OCI-M2 (cell line): ENCODE data around the gene SLC25A51.
"Not testable (repeated sequence)": the region's sequence is repeated elsewhere in the genome, so short reads cannot be mapped to it uniquely, and the experiment has no call there.

ENCODE experiments used
- DNase-seq: peaks from one replicate; lab custom pipeline; 2025; ENCODE audit not compliant: unreplicated experiment; lab: John Stamatoyannopoulos, UW

SLC25A51 gene

DNA sequence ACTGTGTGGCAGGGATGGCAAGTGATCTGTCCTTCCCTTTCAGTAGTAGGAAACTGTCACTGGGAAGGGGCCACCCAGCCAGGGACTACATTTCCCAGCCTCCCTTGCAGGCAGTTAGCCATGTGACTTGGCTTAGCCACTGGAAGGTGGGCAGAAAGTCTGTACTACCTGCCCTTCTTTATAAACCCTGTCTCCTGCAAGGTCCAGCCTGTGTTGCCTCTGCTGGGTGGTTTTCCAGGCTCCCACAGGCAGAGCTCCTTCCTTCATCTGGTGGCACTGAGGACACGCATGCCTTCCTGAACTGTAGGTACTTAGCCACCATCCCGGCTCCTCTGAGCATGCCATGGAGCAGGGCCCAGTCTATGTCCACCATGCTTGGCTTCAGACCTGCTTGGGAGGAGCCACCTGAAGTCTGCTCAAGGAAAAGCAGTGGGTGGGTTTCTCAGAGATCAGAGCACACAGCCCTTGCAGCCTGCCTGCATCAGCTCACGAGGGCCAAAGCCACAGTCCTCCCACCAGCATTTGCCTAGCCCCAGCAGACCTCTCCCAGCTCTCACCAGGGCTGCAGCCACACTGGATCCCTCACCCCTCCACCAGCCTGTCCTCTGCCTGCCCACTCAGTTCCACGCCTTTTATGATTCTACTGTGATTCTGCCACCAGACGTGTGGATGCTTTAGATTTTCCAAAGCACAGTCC, 16.7 kb upstream of the SLC25A51 start:
- DNase-seq, result no peak

DNA sequence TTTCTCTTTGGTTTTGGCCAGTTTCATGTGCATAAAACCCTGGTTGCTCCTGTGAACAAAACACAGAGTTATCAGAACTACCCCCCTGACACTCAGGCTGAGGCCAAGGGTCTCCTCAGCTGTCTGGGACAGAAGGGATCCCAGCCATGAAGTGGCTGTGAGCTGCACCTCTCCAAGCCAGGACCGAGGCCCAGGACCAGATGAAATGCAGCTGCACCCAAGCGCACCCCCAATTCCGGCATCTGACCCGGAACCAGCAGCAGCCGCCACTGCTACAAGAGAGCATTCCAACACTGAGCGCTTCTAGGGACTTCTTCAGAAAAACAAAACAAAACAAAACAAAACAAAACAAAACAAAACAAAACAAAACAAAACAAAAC, 16.0 kb upstream of the SLC25A51 start:
- no peak for DNase-seq

DNA sequence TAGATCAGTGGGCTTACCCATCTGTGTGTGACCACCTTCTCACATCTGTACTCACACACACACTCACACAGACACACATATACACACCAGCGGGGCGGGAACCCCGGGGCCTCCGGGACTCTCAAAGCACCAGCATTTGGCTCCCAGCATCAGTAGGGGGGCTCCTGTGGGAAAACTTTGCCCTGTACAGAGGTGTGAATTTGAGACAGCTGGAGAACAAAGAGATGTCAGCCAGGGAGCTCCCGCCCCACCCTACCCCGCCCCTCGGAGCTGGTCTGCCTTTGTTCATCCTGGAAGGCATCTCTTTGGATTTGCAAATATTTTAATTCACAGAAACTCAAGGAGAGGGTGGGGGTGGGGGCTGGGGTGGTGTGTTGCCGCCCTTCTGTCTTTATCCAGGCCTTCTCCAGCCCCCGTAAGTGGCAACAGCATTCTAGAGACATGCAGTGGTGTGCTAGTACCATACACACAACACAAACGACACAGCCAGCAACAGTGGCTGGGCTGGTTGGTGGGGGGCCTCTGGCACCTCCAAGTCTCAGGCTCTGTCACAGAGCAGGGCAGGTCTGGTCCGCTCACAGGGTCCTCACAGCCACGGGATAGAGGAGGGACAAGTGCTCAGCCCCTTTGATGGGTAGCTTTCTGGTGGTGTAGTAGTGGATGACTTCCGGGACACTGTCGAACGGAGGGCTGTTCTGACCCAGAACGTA, 15.5 kb upstream of the SLC25A51 start:
- no peak for DNase-seq

DNA sequence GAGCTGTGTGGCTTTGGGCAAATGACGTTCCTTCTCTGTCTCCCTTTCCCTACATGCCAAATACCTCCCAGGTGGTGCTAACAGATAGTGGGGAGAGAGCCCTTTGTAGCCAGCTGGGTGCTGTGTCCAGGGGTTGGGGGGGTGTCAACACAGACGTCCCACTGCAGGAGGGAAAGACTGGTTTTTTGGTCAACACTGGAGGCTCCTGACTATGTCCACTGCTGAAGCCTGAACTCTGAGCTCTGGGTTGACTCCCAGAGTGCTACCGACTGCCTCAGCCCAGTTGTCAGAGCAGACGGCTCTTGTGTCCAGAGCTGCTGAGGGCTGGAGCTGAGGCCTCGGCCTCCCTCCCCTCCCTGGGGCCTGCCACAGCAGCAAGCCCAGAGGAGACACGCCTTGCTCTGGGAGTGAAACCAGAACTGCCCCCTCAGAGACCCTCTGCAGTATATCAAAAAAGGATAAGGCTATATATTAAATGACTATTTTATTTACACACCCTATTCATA, 14.8 kb upstream of the SLC25A51 start:
- no peak for DNase-seq

DNA sequence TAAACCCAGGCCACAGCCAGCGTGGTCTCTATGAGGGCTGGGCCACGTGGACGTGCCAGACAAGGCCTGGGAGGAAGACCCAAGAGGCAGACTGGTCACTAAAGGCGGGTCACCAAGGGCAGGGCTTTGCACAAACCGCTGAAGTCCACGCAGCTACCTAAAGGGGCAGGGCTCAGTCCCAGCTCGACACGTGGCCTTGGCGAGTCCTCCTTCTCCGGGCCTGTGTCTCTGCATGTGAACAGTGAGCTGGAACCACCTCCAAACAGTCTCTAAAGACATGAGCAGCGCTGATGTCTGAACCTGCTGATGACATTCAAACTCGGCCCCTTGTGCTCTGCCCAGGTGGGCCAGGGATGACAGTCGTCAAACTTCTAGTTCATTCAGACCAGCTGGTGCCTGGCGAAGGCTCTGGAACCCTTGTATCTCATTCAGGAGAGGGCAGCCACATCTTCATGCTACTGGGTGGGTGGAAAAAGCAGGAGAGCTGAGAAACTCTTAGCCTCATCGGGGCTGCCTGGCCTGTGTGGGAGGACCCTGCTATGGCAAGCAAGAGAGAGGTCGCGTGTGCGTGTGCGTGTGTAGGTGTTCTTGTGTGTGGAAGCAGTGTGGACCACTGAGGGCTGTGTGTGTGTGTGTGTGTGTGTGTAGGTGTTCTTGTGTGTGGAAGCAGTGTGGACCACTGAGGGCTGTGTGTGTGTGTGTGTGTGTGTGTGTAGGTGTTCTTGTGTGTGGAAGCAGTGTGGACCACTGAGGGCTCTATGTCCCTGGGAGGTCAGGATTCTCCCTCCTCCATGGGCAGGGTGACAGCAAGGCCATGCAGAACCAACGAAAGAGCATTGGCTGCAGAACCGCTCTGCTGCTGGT, 14.1 kb upstream of the SLC25A51 start:
- no peak for DNase-seq

DNA sequence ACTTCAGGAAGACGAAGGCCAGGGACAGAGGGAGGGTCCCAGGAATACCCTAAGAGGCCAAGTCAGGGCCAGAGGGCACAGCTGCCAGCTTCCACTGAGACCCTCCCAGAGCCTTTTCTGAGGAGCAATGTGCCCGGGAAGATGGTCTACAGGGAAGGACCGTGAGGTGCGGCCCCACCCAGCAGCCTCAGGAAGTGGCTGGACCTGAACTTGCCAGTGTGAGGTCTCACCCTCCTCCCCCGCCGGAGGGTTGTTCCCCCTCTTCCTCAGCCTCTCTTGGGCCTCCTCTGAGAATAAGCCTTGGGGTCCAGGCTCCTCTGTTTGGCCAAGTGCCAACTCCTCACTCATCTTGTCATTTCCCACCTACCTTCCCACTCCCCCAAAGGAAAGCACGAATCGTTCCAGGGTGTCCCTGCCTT, 13.4 kb upstream of the SLC25A51 start:
- DNase-seq, result no peak

DNA sequence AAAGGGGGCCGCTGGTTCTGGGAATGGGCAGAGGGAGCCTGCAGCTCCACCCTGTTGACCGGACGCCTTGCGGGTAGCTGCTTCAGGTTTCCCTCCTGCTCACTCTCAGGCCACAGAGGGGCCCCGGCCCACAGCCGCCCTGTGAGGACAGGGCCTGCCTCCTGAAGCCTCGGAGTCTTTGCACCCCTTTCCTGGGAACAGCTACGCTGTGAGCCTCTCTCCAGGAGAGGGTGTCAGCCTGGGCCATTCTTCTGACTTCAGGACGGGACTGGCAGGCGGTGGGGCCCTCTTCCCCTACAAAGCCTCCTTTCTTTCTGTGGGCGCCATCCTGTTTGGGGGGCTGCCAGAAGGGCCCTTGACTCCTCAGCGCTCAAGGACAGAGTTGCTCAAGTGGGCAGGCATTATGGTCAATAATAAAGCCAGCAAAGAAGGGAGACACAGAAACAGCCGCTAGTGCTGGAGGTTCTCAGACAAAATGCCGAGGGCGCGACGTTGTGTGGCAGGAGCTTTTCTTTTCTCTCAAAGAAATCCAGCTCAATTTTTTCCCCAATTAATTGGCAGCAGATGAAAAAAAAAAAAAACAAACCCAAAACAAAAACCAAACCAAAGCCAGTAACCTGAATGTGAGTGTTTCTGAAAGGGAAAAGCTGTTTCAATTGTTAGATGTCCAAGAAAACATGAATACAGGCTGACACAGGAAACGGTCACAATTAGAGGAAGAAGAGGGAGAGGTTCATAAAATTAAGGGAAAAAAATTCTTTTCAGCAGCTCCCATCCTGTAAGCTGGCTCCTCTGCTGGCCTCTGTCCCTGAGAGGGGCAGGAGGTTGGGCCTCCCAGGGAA, 12.8 kb upstream of the SLC25A51 start:
- no peak for DNase-seq

DNA sequence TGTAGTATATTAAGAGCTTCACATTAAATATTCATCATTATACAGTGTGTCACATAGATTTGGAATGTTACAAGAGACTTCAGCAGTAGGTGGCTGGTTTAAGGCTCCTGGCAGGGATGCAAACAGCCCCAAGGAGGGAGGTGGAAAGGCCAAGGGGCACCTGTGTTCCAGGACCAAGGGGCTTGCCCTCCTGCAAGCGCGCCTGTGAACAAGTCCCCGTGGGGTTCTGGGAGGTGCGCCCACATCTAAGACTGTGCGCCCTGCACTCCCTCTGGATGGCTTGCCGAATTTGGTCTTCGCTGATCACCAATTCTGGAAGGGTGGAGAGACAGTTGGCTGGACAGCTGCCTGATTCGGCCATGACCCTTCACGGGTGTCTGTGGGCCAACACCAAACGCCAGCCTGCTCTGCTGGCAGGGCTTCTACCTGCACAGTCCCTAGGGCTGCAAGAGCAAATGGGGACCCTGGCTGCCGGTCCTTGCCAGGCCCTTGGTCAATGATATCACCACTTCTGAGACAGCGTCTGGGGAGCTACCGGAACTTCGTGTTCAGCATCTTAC, 12.1 kb upstream of the SLC25A51 start:
- no peak for DNase-seq

DNA sequence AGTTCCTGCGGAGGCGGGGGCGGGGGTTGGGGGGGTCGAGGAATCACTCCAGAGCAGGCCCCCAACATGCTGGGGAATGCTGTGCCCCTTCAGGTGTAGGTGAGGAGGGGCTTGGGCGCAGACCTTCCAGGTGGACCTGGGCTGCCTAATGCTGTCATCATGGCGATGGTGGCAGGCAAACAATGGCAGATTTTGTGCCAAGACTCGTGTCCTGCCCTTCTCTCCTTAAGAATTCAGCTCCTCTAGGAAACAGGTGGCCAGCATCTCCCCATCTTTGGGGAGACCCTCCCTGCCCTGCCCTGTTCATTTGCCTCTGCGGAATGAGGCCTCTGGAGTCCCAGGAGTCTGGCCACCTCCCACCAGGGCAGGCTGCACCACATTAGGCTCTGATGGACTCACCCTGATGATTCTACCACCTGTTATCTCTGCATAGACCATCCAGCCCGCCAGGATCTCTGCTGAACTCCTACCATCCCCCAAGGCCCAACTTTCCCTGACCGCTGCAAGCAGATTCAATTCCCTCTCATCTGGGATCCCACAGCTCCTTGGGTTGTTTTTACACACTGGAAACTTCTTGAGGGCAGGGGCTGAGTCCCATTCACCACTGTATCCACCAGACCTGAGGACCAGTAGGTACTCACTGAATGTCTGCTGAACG, 10.9 kb upstream of the SLC25A51 start:
- DNase-seq, result no peak

DNA sequence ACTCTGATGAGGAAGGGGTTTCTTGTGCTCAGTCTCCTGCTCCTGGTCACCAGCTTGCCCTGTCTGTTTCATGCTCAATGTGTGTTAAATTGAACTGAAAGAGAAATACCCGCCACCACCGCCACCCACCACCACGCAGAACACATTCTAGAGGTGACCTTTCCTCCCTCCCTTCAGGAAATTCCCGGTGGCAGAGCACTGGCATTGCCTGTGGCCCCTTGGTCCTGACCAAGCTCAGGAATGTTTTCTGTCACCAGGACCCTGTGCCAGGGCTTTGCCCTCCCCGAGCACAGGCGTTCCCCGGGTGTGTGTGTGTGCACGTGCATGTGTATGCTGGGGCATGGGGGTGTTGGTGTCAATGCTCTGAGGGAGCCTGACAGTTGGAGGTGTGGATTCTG, 10.2 kb upstream of the SLC25A51 start:
- no peak for DNase-seq

DNA sequence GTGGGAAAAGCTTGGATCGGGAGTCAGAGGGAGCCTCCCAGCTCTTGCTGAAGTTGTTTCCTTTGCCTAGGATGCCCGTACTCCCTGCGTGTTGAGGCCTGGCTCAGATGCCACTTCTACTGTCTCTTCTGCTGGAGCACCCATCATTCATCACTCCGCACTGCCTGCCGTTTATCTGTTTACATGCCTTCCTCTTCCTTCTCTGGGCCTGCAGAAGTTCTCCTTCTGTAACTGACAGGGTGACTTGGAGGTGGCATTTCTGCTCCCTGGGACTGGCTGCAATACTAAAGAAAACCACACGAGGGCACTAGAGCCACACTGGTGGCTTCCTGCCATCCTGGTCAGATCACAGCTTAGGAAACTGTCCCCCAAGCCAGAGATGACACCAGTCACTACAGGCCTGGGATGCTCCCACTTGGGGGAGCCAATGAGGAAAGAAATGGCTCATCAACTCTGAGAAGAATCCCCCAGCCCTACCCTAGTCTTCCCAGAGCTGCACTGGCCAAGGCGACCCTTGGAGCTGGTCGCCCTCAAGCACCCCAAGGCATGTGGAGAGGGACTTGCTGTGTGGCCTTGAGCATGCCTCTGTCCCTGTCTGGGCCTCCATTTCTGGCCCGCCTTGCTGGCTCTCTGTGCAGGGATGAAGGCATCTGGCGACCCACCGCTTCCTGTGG, 9.7 kb upstream of the SLC25A51 start:
- DNase-seq, result peak; percentile 58

DNA sequence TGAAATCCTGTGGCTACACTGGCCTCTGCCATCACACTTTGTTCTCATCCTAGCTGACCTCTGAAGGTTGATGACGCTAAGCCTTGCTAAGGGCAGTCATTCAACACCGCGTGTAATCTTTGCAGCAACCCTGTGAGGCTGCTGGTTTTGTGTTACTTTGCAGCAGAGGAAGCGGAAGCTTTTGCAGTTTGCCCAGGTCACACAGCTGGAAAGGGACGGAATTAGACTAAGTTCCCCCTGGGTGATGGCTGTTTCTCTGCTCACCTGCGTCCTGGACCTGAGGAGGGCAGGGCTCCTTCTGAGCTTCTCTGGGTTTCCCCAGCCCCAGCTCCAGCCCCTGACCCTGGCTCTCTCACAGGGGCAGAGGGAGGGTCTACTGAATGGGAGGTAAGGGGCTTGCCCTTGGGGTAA, 7.3 kb upstream of the SLC25A51 start:
- no peak for DNase-seq

DNA sequence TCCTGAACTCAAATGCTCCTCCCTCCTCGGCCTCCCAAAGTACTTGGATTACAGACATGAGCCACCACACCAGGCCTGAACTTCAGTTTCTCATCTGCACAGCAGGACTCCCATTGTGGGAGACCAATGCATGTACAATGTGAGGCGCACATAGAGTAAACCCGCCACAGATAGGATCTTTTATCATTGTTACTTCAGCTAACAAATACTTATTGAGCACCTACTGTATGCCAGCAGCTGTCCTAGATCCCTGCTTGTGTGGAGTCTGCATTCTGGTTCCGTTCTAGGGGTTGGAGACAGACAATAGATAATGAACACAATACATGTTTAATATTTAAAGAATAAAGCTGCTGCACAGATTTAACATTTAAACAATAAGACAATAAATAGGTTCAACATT, 6.3 kb upstream of the SLC25A51 start:
- DNase-seq, result no peak

DNA sequence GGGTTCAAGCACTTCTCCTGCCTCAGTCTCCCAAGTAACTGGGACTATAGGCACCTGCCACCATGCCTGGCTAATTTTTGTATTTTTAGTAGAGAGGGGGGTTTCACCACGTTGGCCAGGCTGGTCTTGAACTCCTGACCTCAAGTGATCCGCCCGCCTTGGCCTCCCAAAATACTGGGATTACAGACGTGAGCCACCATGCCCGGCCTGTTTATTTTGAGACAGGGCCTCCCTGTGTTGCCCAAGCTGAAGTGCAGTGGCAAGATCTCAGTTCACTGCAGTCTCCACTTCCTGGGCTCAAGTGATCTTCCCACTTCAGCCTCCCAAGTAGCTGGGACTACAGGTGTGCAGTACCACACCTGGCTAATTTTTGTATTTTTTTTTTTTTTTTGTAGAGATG, 5.9 kb upstream of the SLC25A51 start:
- DNase-seq, result not testable (repeated sequence)

DNA sequence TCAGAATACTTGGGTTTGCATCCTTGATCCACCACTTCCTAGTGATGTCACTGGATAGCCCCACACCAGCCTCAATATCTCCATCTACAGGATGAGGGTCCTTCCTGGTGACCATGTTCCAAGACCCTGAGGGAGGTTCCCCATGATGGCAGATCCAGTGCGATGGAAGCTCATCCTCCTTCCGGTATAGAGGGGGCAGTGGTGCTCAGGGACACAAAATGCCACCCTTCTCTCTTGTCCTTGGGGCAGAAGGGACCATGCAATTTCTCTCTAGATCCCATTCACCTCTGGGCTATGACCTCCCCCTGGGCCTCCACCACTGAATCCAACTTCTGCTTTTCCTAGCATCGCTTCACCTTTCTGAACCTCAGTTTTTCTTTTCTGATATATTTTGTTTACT, 5.4 kb upstream of the SLC25A51 start:
- DNase-seq, result no peak

DNA sequence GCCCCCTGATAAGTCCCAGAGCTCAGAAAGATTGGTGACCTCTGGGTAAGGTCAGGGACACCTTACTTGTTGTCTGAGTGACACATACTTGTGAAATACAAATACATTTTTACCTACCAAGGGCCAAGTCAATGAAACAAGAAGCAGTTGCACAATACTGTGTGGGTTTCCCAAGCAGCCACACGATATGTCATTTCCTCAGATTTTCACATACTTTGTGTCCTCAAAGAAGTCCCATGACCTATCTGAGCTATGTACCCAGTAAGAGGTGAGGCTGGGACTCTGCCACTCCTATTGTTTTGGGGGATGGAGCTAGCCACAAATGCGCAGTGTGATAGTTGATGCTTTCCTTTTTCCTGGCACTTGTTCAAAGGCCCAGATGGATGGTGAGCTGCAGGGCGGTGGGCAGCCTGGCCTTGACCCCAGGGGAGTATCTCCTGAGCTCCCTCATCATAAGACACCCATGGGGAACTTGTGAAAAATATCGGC, 4.8 kb upstream of the SLC25A51 start:
- DNase-seq, result no peak

DNA sequence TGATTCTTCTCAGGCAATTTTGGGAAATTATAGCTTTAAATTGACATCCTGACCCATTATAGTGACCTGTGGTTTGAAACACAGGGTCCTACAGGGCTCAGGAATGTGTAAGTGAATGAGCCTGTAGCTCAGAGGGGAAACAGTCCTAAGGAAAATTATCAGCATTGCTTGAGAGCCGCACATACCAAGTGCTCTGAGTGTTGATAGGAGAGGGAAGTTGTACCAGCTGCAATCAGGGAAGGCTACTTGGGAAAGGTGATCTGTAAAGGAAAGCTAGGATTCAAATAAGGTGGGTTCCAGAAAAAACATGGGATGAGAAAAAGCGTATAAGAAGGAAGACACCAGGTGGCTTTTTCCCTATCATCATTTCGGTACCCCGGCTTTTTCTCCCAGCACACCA, 4.4 kb upstream of the SLC25A51 start:
- DNase-seq, result no peak

DNA sequence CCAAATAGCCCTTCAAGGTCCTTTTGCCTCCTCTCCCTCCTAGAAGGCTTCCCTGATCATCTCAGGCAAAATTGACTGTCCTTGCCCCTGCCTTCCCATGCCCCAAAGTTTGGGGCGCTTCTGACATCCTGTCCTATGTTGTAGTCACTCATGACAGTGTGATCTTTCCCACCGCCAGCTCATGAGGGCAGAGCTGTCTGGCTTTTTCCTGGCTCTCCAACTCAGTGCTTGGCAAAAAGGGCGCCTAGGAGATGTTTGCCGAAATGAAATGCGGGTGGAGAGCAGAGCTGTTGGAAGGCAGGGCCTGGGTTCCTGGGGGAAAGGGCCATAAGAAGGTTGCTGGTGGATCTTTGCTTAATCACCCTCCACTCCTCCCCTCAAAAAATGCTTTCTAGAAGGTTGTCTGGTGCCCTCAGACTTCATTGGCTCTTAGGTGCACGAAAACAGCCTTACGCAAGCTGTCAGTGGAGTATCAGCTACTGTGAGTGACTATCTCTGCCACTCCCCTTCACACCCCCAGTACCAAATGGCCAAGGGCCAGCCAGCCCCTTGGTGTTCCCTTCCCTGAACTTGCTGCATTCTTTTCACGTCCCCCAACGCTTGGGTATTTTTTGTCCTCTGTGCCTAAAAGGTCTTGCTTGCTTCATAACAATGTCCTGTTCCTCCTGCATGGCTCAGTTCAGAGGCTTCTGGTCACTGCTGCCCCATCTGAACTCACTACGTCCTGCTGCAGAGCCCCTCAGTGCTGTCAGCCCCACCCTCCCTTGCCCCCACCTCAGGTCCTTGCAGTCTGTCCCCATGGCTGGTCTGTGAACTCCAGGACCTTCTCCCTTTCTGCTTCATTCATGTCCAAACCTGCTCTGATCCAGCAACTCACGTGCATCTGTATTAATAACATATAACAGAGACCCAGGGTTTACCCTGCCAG, 2.6 kb upstream of the SLC25A51 start:
- no peak for DNase-seq
